Upper lobe of left lung (tissue), 6 donors: ENCODE measurements around the gene DPYSL3. TPM values are rescaled to one million over a fixed set of nuclear protein-coding genes. Genes with fewer than 3 reads are reported as not detected.

Source experiments
- ATAC-seq, 2 donors: fragments of 200-7000 bp; cut with Tn5 transposase; one replicate each; pipeline ENCODE4 v1.9.1; 2022; ENCODE audit warnings: mild to moderate bottlenecking in 2 of 2, moderate library complexity in 2 of 2; ENCODE audit not compliant: low FRiP score in 2 of 2
- DNase-seq, 2 donors: peaks; one replicate each; pipeline ENCODE4 v3.0.0-alpha.2; 2019 to 2020
- H3K27ac ChIP-seq, 4 donors: fragments of 200-600 bp; sonication (generic); one replicate each; pipeline ENCODE4 v1.5.1; 2016 to 2019
- H3K27me3 ChIP-seq, 4 donors: fragments of 200-600 bp; sonication (generic); one replicate each; pipeline ENCODE4 v1.5.1; 2017 to 2019
- H3K36me3 ChIP-seq, 4 donors: fragments of 200-600 bp; sonication (generic); one replicate each; pipeline ENCODE4 v1.5.1; 2016 to 2019
- H3K4me1 ChIP-seq, 4 donors: fragments of 200-600 bp; sonication (generic); one replicate each; pipeline ENCODE4 v1.5.1; 2018 to 2019
- H3K4me3 ChIP-seq, 4 donors: fragments of 200-600 bp; sonication (generic); one replicate each; pipeline ENCODE4 v1.5.1; 2017 to 2019; ENCODE audit warnings: mild to moderate bottlenecking in 2 of 4, moderate library complexity in 1 of 4
- H3K9me3 ChIP-seq, 4 donors: fragments of 200-600 bp; sonication (generic); one replicate each; pipeline ENCODE4 v1.5.1; 2018 to 2019
- CTCF ChIP-seq, 6 experiments: fragments of 450-650 bp in 4 of 6; fragments of 200-600 bp in 2 of 6; sonication (generic) in 2 of 6; IDR thresholded peaks; one replicate each; pipeline ENCODE4 v1.5.1; 2016 to 2019; ENCODE audit warnings: antibody characterized with exemption in 6 of 6
- EP300 ChIP-seq, 4 donors: sonication (generic); formaldehyde crosslinking; IDR thresholded peaks; one replicate each; pipeline ENCODE4 v1.5.1; 2017; ENCODE audit warnings: antibody characterized with exemption in 4 of 4, control low read depth in 2 of 4
- POLR2A ChIP-seq, 4 donors: fragments of 450-650 bp; IDR thresholded peaks; one replicate each; pipeline ENCODE4 v1.5.1; 2016 to 2017; ENCODE audit warnings: antibody characterized with exemption in 4 of 4, mild to moderate bottlenecking in 2 of 4
- POLR2AphosphoS5 ChIP-seq, 2 donors: sonication (generic); formaldehyde crosslinking; IDR thresholded peaks; one replicate each; pipeline ENCODE4 v1.5.1; 2017; ENCODE audit warnings: antibody characterized with exemption in 2 of 2
- WGBS, 2 donors: methylation state at CpG; one replicate each; pipeline ENCODE4 v1.1.5; 2017 to 2018; 5-methylcytosine and 5-hydroxymethylcytosine counted together
- total RNA-seq, 6 donors: library from RNA; depleted of rRNA in 4 of 6; stranded (reverse); fragments of >200 nt in 4 of 6; gene quantifications; one replicate each; pipeline versions ENCODE4 v1.1.0 to v1.2.1, GENCODE V29; 2016 to 2021
- donor health status: DM: no; HTN: no; CAD: no; lungs with moderate emphysema.
- donor health status: DM: no; HTN: yes; CAD: no; lungs with severe emphysema.

The DPYSL3 gene
- total RNA-seq, 6 donors from 2014 or later = 24.4 to 85.1 (median 40.6) TPM

- H3K27me3 ChIP-seq = no peaks in the 10 kb centered on the region
- DNase-seq (no peak), ATAC-seq (no peak)
- H3K27ac ChIP-seq = no peak overlapping the region
- no peaks in the 10 kb centered on the region for H3K36me3 ChIP-seq
- no peaks in the 10 kb centered on the region for H3K9me3 ChIP-seq
- 93 to 97% methylated on average over 3 of the region's 3 CpGs for WGBS, 2 donors
- H3K4me1 ChIP-seq = peaks cover 7 to 23% (median 18%) of the 10 kb centered on the region in 4 donors
- TF ChIP-seq POLR2AphosphoS5 (IDR thresholded peaks at IDR 0.05) = no peak
- TF ChIP-seq POLR2A (IDR thresholded peaks at IDR 0.05) = no peak
- no peak for TF ChIP-seq CTCF (IDR thresholded peaks at IDR 0.05)
- TF ChIP-seq EP300 (IDR thresholded peaks at IDR 0.05) = no peak
- no peak overlapping the region for H3K4me3 ChIP-seq
Measured at GRCh38 chr5:147458581-147458980, 51.3 kb downstream of the DPYSL3 start.

- no peak for DNase-seq
- WGBS, 2 donors = 62 to 84% methylated on average over 1 of the region's 1 CpG
- H3K27me3 ChIP-seq = peaks cover 0 to 9% (median 4%) of the 10 kb centered on the region in 4 donors
Measured at GRCh38 chr5:147455822-147456450, 53.9 kb downstream of the DPYSL3 start.

GRCh38 chr5:147454996-147455677 is 54.7 kb downstream of the DPYSL3 start:
- peaks cover 0 to 9% (median 4%) of the 10 kb centered on the region in 4 donors for H3K27me3 ChIP-seq
- no peak overlapping the region for H3K4me3 ChIP-seq
- no peaks in the 10 kb centered on the region for H3K9me3 ChIP-seq
- no peaks in the 10 kb centered on the region for H3K36me3 ChIP-seq
- H3K27ac ChIP-seq = peak overlapping the region in 3 of 4 donors; percentile 81 to 84 (median 81)
- TF ChIP-seq POLR2A (IDR thresholded peaks at IDR 0.05) (no peak), CTCF (IDR thresholded peaks at IDR 0.05) (no peak)
- ATAC-seq = peak in 1 of 2 donors; percentile 65
- no peak for DNase-seq
- peaks cover 14 to 46% (median 25%) of the 10 kb centered on the region in 4 donors for H3K4me1 ChIP-seq
- WGBS, 2 donors = 56 to 68% methylated on average over 10 of the region's 10 CpGs

More at GRCh38 chr5:147455822-147456450, 53.9 kb downstream of the DPYSL3 start:
- H3K9me3 ChIP-seq = no peaks in the 10 kb centered on the region
- H3K27ac ChIP-seq = peak overlapping the region in 2 of 4 donors; percentile 5 to 36
- no peaks in the 10 kb centered on the region for H3K36me3 ChIP-seq
- no peak for ATAC-seq
- TF ChIP-seq EP300 (IDR thresholded peaks at IDR 0.05) (no peak), CTCF (IDR thresholded peaks at IDR 0.05) (no peak), POLR2AphosphoS5 (IDR thresholded peaks at IDR 0.05) (no peak), POLR2A (IDR thresholded peaks at IDR 0.05) (no peak)
- no peak overlapping the region for H3K4me3 ChIP-seq
- H3K4me1 ChIP-seq = peaks cover 14 to 41% (median 25%) of the 10 kb centered on the region in 4 donors

GRCh38 chr5:147453875-147454814 is 55.7 kb downstream of the DPYSL3 start:
- DNase-seq = peak; percentile 71 to 93
- H3K27me3 ChIP-seq = peaks cover 0 to 9% (median 4%) of the 10 kb centered on the region in 4 donors

More at GRCh38 chr5:147453875-147454814, 55.7 kb downstream of the DPYSL3 start:
- H3K27ac ChIP-seq = peak overlapping the region; percentile 81 to 87 (median 82)
- H3K36me3 ChIP-seq = no peaks in the 10 kb centered on the region
- ATAC-seq = peak; percentile 89 to 93
- peak overlapping the region; percentile 51 to 82 (median 66) for H3K4me3 ChIP-seq
- TF ChIP-seq EP300 (IDR thresholded peaks at IDR 0.05) = no peak
- peak; percentile 74 to 97 (median 80) for TF ChIP-seq CTCF (IDR thresholded peaks at IDR 0.05)
- TF ChIP-seq POLR2AphosphoS5 (IDR thresholded peaks at IDR 0.05) = no peak
- TF ChIP-seq POLR2A (IDR thresholded peaks at IDR 0.05) = peak in 1 of 4 donors; percentile 52
- peaks cover 14 to 46% (median 25%) of the 10 kb centered on the region in 4 donors for H3K4me1 ChIP-seq
- WGBS, 2 donors = 4 to 6% methylated on average over 34 to 46 of the region's 54 CpGs
- no peaks in the 10 kb centered on the region for H3K9me3 ChIP-seq
